Ureter (tissue), 1 donor: ENCODE measurements around the gene ACKR1. TPM values are rescaled to one million over a fixed set of nuclear protein-coding genes. Genes with fewer than 3 reads are reported as not detected.

Experiments
- DNase-seq: peaks from one replicate; pipeline ENCODE4 v3.0.0-alpha.2; 2020; ENCODE audit warnings: low spot score
- total RNA-seq: library from RNA; stranded (reverse); gene quantifications from one replicate; pipeline ENCODE4 v1.2.4, GENCODE V29; 2023
- donor health status: DM: yes; HTN: yes; CAD: no.

Gene ACKR1
- total RNA-seq, 1 donor from 2014 or later = 164 TPM

DNA sequence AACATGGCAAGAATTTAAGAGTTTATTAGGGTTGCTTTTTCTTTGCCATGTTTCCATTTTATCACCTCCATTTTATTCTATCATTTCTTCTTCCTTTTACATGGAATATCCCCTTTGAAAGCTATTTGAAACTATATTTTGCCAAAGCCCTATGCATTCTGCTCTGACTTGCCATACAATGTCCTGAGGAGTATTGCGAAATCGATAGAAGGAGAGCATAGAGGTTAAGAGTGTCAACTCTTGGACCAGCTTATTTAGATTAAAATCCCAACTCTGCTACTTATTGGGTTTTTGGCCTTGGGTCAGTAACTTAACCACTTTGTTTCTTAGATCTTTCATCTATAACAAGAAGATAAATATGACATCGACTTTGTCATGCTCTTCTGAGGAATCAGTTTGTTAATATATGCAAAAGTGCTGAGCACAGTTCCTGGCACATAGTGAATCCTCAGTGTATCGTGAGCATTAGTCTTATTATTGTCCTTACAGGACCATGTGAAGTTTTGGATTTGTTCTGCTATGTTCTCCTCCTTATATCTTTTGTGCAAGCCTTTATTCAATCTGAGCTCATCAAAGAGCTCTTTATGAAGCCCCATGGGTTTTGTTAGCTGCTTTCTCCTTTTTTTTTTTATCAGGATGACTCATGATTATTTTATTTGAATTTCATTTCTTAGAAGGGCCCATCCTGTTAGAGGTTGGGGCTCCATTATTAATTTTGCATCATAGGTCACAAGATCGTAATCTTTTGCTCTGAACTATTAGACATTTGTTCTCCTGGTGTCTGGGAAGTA lies 17.6 kb downstream of the ACKR1 start:
- no peak for DNase-seq

DNA sequence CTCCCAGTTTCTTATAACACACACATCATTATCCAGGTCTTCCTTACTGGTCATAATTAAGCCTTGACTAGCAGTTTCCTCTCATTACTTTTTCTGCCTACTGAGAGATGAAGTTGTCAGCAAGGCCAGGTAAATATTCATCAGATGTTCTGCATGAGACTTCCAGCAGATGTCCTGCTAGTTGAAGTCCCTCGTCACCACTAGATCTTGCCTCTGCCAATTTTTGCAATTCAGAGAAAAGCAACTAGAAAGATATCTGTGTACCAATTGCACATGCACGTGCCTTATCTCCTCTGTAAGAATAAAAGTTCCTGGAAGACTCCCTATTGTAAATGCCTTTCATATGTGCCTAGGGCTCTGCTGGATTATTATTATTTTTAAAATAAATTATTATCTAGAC lies 18.3 kb downstream of the ACKR1 start:
- no peak for DNase-seq

DNA sequence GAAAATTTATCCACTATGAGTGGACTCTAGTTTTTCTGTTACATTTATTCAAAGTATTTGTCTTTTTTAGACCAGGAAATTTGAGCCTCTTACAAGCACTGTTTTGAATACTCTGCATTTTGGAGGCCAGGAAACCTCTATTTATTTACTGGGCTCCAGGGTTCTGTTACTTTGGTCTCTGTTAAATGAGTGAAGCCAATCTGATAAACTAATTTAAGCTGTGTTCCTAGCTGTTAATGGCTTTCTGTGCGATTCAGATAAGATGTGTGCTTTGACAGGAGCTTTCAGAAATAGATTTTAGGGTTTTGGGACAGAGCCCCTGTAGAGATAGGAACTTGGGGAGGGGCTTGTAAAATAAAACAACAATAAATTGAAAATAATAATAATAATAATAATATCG lies 23.9 kb downstream of the ACKR1 start:
- DNase-seq = no peak

DNA sequence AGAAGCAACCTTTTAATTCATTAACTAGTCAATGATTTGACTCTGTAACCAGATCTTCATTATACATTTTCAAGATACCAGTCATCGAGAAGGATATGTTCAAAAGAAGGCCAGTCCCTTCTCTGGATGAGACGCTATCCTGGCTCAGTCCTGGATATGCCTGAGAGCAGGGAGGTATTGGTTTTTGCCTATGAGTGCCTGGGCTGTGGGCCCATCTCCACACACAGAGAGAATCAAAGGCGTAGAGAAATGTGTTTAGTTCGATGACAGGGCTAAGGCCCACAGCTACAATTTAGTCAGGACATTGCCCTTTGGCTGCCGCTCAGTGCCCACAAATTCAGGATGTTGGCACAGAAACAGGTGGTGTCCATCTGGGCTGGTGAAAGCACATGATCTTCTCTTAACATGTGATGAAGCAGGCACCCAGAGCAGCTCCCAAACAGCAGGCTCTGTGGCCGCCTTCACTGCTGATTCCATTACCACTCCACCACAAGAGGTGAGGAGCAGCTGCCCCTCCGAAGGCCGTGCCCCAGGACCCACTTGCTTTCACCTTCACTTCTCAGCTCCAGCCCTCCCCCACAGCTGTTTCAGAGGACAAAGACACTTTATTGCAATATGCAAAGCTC lies 24.7 kb downstream of the ACKR1 start:
- DNase-seq = no peak

DNA sequence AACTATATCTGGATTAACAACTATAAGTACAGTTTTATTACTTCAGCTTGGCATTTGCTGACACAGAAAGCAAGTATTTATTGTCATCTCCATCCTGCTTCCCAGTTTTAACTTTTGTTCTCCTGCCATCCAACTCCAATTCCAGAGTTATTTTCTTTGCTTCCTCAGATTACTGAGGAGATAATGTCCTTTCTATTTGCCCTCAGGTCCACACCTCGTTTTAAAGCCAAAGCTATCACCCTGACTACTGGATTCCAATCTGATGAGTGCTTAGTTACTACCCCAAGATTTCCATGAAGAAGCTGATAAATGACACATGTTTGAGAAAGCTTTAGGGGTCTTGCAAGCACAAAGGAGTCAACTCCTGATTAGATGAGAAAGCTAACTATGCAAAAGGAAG lies 25.2 kb downstream of the ACKR1 start:
- DNase-seq = no peak

DNA sequence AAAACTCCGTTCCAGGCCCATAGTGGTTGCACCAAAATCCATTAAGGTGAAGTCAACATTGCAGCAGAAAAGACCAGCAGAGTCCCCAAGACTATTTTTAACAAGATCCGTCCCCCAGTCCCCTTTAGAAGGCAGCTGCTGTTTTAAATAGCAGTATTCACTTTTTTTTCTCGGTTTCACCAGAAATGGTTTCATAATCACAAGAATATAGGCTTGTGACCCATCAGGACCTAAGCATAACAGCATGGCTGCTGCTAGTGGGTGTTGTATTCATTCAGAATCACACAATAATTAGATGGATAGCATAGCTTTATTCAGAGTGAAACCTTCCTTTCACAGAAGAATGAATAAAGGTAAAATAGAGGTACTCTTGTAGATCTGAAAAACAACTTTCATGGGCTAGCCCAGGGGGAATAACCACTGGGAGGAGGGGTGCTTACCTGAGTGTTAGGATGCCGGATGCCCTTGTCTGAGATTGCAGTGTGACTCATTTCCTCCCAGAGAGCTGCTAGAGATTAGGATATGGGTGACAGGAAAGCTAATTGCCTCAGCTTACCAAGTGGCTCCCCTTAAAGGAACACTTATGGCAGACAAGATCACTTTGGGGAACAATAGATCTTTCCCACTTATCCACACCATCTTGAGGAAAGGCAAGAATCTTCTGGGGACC lies 35.0 kb downstream of the ACKR1 start:
- no peak for DNase-seq

DNA sequence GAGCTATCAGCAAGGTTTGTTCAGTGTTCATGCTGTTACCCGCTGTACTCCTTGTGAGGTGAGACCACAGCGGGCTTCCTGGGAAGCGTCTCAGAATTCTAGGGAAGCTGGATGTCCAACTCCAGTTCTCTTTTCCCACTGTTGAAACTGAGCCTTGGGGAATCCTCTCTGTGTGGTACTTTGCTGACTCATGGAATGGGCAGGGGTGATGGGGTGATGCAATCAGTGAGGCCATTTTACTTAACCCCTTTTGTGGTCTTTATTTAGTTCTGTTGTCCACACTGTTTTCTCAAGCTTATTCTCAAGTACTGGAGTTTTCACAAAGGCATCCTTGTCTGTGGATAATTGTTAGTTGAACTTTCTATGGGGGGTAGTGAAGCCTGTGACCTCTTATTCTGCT lies 42.6 kb downstream of the ACKR1 start:
- no peak for DNase-seq

DNA sequence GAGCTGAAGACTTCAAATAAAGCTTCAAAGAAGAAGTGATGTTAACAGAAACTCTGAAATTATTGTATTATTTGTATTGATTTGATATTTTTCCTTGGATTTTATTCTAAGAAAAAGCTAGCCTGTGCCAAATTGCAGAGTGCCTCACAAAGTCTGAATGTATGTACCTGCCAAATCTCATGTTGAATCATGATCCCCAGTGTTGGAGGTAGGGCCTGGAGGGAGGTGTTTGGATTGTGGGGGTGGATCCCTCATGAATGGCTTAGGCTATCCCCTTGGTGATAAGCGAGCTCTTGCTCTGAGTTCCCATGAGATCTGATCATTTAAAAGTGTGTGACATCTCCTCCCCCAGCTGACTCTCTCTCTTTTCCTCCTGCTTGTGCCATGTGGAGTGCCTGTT lies 43.6 kb downstream of the ACKR1 start:
- no peak for DNase-seq

DNA sequence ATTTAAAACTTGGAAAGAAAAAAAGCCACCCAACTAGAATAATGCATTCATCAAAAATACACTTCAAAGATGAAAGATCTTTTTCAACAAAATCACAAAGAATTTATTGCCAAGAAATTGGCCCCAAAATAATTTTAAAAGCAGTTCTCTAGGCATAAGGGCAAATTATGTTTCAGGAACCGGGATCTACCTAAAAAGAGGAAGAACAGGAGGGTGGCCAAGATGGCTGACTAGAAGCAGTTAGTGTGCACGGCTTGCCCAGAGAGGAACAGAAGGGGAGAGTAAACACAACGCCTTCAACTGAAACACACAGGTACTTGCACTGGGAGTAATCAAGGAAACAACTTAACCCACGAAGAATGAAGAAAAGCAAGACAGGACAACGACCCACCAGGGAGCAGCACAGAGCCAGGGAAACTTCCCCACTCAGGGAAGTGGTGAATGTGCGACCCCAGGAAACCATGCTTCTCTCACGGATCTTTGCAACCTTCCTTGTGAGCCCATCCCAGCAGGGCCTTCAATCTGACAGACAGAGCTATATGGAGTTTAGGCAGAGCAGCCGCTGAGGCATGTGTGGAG lies 46.1 kb downstream of the ACKR1 start:
- no peak for DNase-seq

Other genes starting within 250 kb of the ACKR1 start
- 93.0 TPM for gene IFI16, start 195.0 kb upstream of the ACKR1 start, total RNA-seq
- 2.9 TPM for gene AIM2, start 128.1 kb upstream of the ACKR1 start, total RNA-seq
- gene CADM3, start 33.3 kb upstream of the ACKR1 start, total RNA-seq = 4.2 TPM
- 0.99 TPM for gene FCER1A, start 97.5 kb downstream of the ACKR1 start, total RNA-seq
- gene OR10J4, start 227.3 kb downstream of the ACKR1 start, total RNA-seq = not detected
- not detected for gene OR10J1, start 234.8 kb downstream of the ACKR1 start, total RNA-seq